Head of caudate nucleus (tissue), 42 donors: Measurements from ENCODE around the gene CBFB.
"Not testable (repeated sequence)": the region's sequence is repeated elsewhere in the genome, so short reads cannot be mapped to it uniquely, and the experiment has no call there.

Source experiments
- DNase-seq, 42 donors: peaks; one replicate each; pipeline versions ENCODE4 v3.0.0 to v3.0.0-alpha.2; 2020 to 2021; ENCODE audit warnings: mixed read lengths in 7 of 42
- intact Hi-C: fragments of 100-400 bp; cut with DNase I; formaldehyde crosslinking; loops from one replicate; pipeline ENCODE4 v1.15.0; 2022

The CBFB gene

GRCh38 chr16:67030221-67030962 is 1.4 kb downstream of the CBFB start:
- DNase-seq, result peak in 4 of 42 donors; percentile 12 to 41 (median 30)
- intact Hi-C loops, result no loop called here

- intact Hi-C loops, result no loop called here
- DNase-seq, result peak in 2 of 42 donors; percentile 20 to 41
Observed at GRCh38 chr16:67034487-67034886, 5.5 kb downstream of the CBFB start.

GRCh38 chr16:67035364-67035763 is 6.4 kb downstream of the CBFB start:
- intact Hi-C loops, result no loop called here
- no peak for DNase-seq

- intact Hi-C loops, result no loop called here
- DNase-seq, result peak in 1 of 42 donors; percentile 26
Observed at GRCh38 chr16:67036323-67036741, 7.4 kb downstream of the CBFB start.

GRCh38 chr16:67039260-67040020 is 10.5 kb downstream of the CBFB start:
- intact Hi-C loops, result no loop called here
- DNase-seq, result no peak

- intact Hi-C loops, result no loop called here
Observed at GRCh38 chr16:67040166-67040565, 11.2 kb downstream of the CBFB start.

GRCh38 chr16:67040906-67041305 is 12.0 kb downstream of the CBFB start:
- intact Hi-C loops, result no loop called here
- DNase-seq, result peak in 11 of 42 donors; percentile 20 to 73 (median 23)

More at GRCh38 chr16:67040166-67040565, 11.2 kb downstream of the CBFB start:
- DNase-seq, result no peak

GRCh38 chr16:67041520-67041919 is 12.6 kb downstream of the CBFB start:
- intact Hi-C loops, DNase-seq: not testable (repeated sequence)

- intact Hi-C loops, result no loop called here
- no peak for DNase-seq
Observed at GRCh38 chr16:67043420-67043819, 14.5 kb downstream of the CBFB start.

- intact Hi-C loops, result no loop called here
- DNase-seq, result no peak
Observed at GRCh38 chr16:67050796-67051195, 21.8 kb downstream of the CBFB start.

GRCh38 chr16:67052399-67052798 is 23.4 kb downstream of the CBFB start:
- intact Hi-C loops, result no loop called here

GRCh38 chr16:67053767-67054334 is 24.9 kb downstream of the CBFB start:
- intact Hi-C loops, result no loop called here
- no peak for DNase-seq

More at GRCh38 chr16:67052399-67052798, 23.4 kb downstream of the CBFB start:
- DNase-seq, result no peak

- intact Hi-C loops, result no loop called here
Observed at GRCh38 chr16:67054901-67055300, 26.0 kb downstream of the CBFB start.

GRCh38 chr16:67055712-67056487 is 27.0 kb downstream of the CBFB start:
- DNase-seq, result no peak
- intact Hi-C loops, result no loop called here

More at GRCh38 chr16:67054901-67055300, 26.0 kb downstream of the CBFB start:
- no peak for DNase-seq

GRCh38 chr16:67063008-67063407 is 34.1 kb downstream of the CBFB start:
- no peak for DNase-seq
- intact Hi-C loops, result no loop called here

- intact Hi-C loops, result no loop called here
- DNase-seq, result no peak
Observed at GRCh38 chr16:67068212-67068753, 39.3 kb downstream of the CBFB start.

GRCh38 chr16:67071476-67072048 is 42.6 kb downstream of the CBFB start:
- DNase-seq, result peak in 6 of 42 donors; percentile 11 to 52 (median 35)
- intact Hi-C loops, result no loop called here

GRCh38 chr16:67075331-67075730 is 46.4 kb downstream of the CBFB start:
- intact Hi-C loops, result no loop called here
- no peak for DNase-seq

GRCh38 chr16:67077871-67078270 is 48.9 kb downstream of the CBFB start:
- DNase-seq, result no peak
- intact Hi-C loops, result no loop called here
